ENCODE results near the gene ATG4B.

ATG4B gene

GRCh38 chr2:241613017-241613780, 24.3 kb upstream of the ATG4B start:
- DNase-seq, result no peak

DNA sequence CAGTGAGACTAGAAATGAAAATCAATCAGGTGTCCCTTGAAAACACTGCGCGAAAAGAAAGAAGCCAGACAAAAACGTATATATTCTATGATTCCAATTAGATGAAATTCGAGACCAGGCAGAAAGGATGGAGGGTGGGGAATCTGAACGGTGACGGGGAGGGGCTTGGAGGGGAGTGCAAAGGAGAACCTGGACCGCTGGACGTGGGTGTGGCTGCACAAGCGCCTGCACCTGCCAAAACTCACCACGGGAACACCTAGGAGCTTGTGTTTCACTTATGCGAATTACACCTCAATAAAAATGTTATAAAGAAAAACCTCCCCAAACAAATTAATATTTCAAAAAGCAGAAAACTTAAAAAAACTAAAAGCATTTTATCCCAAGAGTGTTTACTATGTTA, 22.5 kb upstream of the ATG4B start:
- DNase-seq, result no peak

- no peak for DNase-seq
Observed at GRCh38 chr2:241615522-241616052, 21.9 kb upstream of the ATG4B start.

GRCh38 chr2:241616168-241617125, 21.0 kb upstream of the ATG4B start:
- no peak for DNase-seq

DNA sequence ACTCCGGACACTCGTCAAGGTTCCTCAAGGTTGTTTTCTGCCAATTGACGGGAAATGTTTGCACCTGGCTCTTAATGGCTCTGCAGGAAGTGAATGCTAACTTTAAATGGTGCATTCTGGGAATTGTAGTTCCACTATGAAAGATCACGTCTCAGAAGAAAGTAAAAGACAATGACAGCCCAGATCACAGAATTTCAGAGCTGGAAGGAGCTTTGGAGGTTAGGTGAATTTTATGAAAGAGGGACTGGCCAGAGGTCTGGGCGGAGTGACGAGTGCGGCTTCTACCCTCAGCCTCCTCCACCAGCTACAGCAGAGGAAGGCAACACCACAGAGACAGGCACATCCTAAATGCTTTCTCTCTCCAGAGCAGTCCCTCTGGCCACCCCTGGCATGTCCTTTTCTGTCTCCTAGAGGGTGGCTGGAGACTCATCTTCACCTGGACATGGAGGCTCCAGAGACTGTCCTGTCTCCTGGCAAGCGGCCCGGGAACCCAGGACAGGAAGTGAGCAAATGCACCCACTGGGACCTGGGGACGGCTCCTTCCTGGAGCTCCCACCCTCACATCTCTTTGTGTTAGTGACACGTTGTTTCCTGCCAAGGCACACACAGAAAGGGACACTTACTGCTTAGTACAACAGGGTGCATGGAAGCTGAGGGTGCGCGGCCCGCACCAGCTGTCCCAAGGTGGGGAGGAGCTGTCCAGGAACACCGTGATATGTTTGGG, 19.9 kb upstream of the ATG4B start:
- DNase-seq, result no peak

DNA sequence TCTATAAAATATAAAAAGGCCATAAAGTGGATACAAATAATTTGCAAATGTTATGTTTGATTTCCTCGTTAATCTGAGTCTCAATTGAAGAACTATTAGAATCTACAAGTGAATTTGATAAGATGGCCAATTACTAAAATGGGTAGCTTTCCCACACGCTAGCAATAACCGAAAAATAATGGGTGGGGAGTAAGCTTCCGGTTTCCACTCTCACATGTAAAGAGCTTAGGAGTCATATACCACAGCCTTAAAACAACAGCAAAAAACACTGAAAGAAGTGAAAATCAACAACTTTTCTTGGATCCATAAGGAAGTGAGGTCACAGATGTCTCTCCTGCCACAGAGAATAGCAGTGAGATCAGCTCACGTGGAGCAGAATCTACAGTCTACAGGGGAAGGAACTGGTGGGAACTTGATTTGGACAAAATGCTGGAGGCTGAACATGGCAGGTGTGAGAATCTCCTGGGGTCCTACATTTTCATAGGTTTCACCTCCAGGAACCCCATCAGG, 19.1 kb upstream of the ATG4B start:
- DNase-seq, result no peak

GRCh38 chr2:241618829-241619228, 18.7 kb upstream of the ATG4B start:
- no peak for DNase-seq

DNA sequence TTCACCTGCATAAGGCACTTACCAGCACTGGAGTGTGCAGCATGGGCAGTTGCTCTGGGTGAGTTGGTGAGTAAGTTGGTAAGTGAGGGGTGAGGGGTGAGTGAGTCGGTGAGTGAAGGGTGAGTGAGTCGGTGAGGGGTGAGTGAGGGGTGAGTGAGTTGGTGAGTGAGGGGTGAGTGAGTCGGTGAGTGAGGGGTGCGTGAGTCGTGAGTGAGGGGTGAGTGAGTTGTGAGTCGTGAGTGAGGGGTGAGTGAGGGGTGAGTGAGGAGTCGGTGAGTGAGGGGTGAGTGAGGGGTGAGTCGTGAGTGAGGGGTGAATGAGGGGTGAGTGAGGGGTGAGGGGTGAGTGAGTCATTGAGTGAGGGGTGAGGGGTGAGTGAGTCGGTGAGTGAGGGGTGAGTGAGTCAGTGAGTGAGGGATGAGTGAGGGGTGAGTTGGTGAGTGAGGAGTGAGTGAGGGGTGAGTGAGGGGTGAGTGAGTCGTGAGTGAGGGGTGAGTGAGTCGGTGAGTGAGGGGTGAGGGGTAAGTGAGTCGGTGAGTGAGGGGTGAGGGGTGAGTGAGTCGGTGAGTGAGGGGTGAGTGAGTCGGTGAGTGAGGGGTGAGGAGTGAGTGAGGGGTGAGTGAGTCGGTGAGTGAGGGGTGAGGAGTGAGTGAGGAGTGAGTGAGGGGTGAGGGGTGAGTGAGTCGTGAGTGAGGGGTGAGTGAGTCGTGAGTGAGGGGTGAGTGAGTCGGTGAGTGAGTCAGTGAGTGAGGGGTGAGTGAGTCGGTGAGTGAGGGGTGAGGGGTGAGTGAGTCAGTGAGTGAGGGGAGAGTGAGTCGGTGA, 17.7 kb upstream of the ATG4B start:
- no peak for DNase-seq

DNA sequence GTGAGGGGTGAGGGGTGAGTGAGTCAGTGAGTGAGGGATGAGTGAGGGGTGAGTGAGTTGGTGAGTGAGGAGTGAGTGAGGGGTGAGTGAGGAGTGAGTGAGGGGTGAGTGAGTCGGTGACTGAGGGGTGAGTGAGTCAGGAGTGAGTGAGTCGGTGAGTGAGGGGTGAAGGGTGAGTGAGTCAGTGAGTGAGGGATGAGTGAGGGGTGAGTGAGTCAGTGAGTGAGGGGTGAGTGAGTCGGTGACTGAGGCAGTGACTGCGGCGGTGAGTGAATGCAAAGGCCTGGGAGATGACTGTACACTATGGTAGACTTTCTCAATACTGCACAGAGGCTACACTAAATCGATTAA, 17.1 kb upstream of the ATG4B start:
- DNase-seq, result no peak

DNA sequence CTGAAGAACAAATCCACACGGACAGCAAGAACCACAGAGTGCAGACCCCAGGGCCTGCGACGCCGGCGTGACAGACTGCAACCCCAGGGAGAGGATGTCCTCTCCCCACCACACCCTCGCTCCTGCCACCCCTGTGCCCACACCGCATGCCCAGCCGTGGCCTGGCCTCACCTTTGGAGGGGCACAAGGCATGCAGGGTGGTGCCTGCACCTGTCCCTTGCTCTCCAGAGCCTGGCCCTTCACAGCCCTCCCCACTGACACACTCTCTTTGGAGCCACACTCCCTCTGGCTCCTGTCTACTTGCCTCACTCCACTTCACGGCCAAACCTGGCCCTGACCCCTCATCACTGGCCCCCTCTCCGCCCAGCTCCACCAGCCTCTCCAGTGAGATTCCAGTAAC, 9.8 kb upstream of the ATG4B start:
- DNase-seq, result no peak

GRCh38 chr2:241629762-241630435, 7.6 kb upstream of the ATG4B start:
- DNase-seq, result no peak

DNA sequence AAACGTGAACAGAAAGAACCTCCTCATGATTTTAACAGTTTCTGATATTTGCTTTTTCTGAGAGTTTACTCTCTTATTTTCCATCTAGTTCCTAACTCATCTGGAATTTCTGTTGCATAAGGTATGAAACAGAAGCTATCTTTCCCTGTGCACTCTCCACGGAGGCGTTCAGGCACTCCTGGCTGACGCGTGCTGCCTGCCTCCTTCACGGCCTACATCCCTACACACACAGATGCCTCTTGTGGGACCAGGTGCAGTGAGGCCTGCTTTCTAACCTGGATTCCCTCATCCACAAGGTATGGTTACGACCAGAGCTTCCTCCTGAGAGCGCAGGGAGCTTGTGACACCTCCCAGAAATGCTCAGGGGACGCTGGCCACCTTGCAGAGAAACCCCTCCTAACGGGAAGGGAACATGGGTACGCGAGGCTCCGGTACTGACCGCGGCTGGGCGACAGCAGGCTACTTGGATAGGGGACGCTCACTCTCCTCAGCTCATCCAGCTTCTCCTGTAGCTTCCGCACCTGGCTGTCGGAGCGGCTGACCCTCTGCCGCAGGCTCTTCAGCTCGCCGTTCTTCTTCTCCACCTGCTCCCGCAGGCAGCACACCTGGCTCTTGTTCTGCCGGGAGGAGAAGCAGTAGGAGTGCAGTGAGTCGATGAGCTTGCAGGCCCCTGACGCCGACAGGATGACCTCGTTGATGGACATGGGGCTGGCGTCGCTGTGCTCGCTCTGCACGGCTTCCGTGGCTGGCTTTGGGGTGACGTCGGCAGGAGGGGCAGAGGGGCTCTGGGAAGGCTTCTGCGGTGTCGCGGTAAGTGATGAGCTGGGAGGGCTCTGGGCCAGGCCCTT, 4.8 kb upstream of the ATG4B start:
- DNase-seq, result no peak

- no peak for DNase-seq
Observed at GRCh38 chr2:241633561-241633960, 3.9 kb upstream of the ATG4B start.

GRCh38 chr2:241635756-241636155, 1.7 kb upstream of the ATG4B start:
- DNase-seq, result peak; percentile 7

- peak; percentile 51 for DNase-seq
Observed at GRCh38 chr2:241636182-241637017, 1.1 kb upstream of the ATG4B start.

DNA sequence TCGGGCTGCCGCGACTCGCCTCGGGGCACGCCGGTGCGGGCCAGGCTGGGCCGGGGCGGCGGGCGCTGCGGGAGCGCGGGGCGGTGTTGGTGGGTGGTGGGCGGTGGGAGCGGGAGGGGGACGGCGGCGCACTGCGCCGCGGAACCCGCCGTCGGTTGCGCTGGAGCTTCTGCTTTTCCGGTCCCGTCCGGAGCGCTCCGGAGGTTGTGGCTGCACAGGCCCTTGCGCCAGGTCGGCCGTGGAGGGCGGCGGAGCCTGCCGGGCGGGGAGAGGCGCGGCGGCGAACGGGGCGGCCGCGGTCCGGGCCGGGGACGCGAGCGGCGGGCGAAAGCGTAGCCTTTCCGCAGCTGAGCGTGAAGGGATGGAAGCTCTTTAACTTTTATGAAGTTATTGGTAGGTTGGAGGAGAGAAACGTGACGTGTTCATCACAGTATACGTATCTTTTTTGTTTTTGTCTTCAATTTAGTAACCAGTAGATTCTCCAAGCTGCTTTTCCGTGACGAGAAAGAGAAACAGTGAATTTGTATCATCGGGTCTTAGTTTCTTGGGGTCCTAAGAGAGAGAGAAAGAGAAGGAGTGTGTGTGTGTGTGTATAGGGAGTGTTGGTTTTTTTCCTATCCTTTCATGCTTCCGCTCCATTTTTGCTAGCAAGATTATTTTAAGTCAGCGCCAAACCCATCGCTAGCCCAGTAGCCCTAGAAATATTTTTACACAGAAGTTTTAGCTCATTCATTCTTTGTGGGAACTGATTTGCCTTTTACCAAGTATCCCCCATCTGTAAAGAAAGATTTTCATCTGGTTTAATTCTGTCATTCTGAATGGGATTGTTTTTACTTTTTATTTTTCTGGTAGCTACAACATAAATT, 535 bp downstream of the ATG4B start:
- peak; percentile 37 for DNase-seq

DNA sequence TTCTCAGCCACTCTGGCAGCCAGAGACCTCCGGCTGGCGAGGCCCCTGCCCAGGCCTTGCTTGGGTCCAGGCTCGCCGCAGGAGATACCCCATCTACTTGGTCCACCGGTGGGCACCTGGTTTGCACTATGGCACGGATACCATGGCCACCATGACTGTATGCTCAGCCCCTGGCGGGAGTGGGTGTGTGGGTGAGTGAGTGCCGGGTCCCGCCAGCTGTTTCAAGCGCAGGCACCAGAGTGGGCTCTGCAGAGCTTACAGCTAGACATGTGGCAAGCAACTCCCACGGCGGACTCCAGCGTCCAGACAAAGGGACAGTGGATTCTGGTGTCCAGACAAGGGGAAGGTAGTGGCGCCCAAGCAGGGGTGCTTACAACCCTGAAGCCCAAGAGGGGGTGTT, 1.4 kb downstream of the ATG4B start:
- no peak for DNase-seq

DNA sequence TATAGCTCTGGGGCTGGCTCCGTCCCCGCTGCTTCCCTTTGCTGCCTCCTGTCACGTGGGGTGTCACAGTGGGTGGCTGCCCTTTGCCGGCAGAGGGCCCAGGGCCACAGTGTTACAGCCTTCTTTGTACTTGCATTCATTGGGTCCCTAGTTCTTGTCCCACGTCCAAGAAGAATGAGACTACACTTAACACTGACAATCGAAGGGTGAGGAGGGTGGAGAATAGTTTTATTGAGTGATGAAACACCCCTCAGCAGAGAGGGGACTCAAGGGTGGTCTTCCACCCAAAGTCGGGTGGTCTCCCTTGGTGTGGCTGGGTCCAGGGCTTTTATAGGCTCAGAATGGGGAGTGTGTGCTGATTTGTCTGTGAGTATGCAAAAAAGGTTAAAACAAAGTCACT, 1.9 kb downstream of the ATG4B start:
- DNase-seq, result no peak
